Sigmoid colon (tissue), 7 donors: ENCODE measurements around the gene PNN. TPM values are rescaled to one million over a fixed set of nuclear protein-coding genes. Genes with fewer than 3 reads are reported as not detected.
A peak's percentile ranks its signal among the peaks of the same experiment; 100 is the strongest.
"Not testable (repeated sequence)": the region's sequence is repeated elsewhere in the genome, so short reads cannot be mapped to it uniquely, and the experiment has no call there.

Source experiments
- DNase-seq: peaks from one replicate; pipeline ENCODE4 v3.0.0-alpha.2; 2019
- H3K27ac ChIP-seq, 4 donors: fragments of 200-600 bp; sonication (generic); one replicate each; pipeline ENCODE4 v1.5.1; 2016 to 2019; ENCODE audit warnings: mild to moderate bottlenecking in 1 of 4
- H3K27me3 ChIP-seq, 3 donors: fragments of 200-600 bp; sonication (generic); one replicate each; pipeline ENCODE4 v1.5.1; 2019; ENCODE audit warnings: mild to moderate bottlenecking in 1 of 3
- H3K36me3 ChIP-seq, 4 donors: fragments of 200-600 bp; sonication (generic); one replicate each; pipeline ENCODE4 v1.5.1; 2016 to 2019
- H3K4me1 ChIP-seq, 4 donors: fragments of 200-600 bp; sonication (generic); one replicate each; pipeline ENCODE4 v1.5.1; 2017 to 2019
- H3K4me3 ChIP-seq, 4 donors: fragments of 200-600 bp; sonication (generic); one replicate each; pipeline ENCODE4 v1.5.1; 2017 to 2019; ENCODE audit warnings: mild to moderate bottlenecking in 2 of 4, moderate library complexity in 1 of 4
- H3K9me3 ChIP-seq, 4 donors: fragments of 200-600 bp in 3 of 4; sonication (generic) in 3 of 4; one replicate each; pipeline versions ENCODE4 v1.5.1 to v1.6.1; 2013 to 2019
- CTCF ChIP-seq, 4 experiments: fragments of 450-650 bp in 3 of 4; fragments of 200-600 bp in 1 of 4; IDR thresholded peaks; one replicate each; pipeline ENCODE4 v1.5.1; 2016 to 2019; ENCODE audit warnings: antibody characterized with exemption in 4 of 4, mild to moderate bottlenecking in 3 of 4, moderate library complexity in 2 of 4
- EP300 ChIP-seq, 4 donors: sonication (generic); formaldehyde crosslinking; IDR thresholded peaks; one replicate each; pipeline ENCODE4 v1.6.1; 2017; ENCODE audit warnings: antibody characterized with exemption in 4 of 4
- POLR2A ChIP-seq, 2 donors: fragments of 450-650 bp; IDR thresholded peaks; one replicate each; pipeline ENCODE4 v1.6.1; 2016; ENCODE audit warnings: antibody characterized with exemption in 2 of 2, mild to moderate bottlenecking in 2 of 2, moderate library complexity in 2 of 2
- POLR2AphosphoS5 ChIP-seq, 4 donors: sonication (generic); formaldehyde crosslinking; IDR thresholded peaks; one replicate each; pipeline ENCODE4 v1.6.1; 2017; ENCODE audit warnings: antibody characterized with exemption in 4 of 4
- WGBS, 2 donors: extraction: QIAGEN DNeasy Blood & Tissue Kit; methylation state at CpG; one replicate each; pipeline ENCODE4 v1.1.7; 2013; 5-methylcytosine and 5-hydroxymethylcytosine counted together
- intact Hi-C: fragments of 100-400 bp; cut with DNase I; formaldehyde crosslinking; loops from one replicate; pipeline ENCODE4 v1.15.1; 2023
- polyA plus RNA-seq, 3 donors: library from polyadenylated mRNA; stranded (reverse); fragments of 200-250 nt; gene quantifications; one replicate each; pipeline ENCODE4 v1.2.3, GENCODE V29; 2013
- total RNA-seq, 4 donors: library from RNA; depleted of rRNA; stranded (reverse); fragments of >200 nt; gene quantifications; one replicate each; pipeline ENCODE4 v1.1.0, GENCODE V29; 2016
- donor health status: healthy with polysubstance abuse.
- donor health status: Bipolar disorder and iron deficiency.
- donor health status: healthy.

PNN gene
- total and polyA plus RNA-seq, 7 donors = 12.0 to 65.9 (median 37.2) TPM

GRCh38 chr14:39160494-39160893 lies 14.6 kb upstream of the PNN start:
- no peaks in the 10 kb centered on the region for H3K9me3 ChIP-seq
- DNase-seq = no peak
- no peaks in the 10 kb centered on the region for H3K27me3 ChIP-seq
- WGBS, 2 donors = 98 to 100% methylated on average over 1 of the region's 1 CpG
- intact Hi-C loops = no loop called here
- no peak overlapping the region for H3K27ac ChIP-seq
- H3K4me3 ChIP-seq = no peak overlapping the region
- TF ChIP-seq EP300 (IDR thresholded peaks at IDR 0.05) (no peak), POLR2A (IDR thresholded peaks at IDR 0.05) (no peak), CTCF (IDR thresholded peaks at IDR 0.05) (no peak), POLR2AphosphoS5 (IDR thresholded peaks at IDR 0.05) (no peak)
- peaks cover 0 to 65% (median 20%) of the 10 kb centered on the region in 4 donors for H3K36me3 ChIP-seq
- peaks cover 0 to 4% (median 0%) of the 10 kb centered on the region in 4 donors for H3K4me1 ChIP-seq

DNA sequence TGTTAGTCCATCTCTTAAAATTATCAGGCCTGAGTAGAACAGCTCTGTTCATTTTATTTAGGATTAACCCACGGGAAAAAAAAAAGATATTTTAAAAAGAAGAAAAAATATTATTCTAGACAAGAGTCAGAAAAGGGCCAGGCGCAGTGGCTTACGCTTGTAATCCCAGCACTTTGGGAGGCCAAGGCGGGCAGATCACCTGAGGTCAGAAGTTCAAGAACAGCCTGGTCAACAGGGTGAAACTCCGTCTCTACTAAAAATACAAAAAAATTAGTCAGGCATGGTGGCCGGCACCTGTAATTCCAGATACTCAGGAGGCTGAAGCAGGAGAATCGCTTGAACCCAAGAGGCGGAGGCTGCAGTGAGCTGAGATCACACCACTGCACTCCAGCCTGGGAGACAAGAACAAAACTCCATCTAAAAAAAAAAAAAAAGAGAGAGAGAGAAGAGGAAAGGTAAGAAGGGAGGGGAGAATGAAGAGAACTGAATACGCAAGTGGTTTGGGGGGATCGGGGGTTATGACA lies 7.2 kb upstream of the PNN start:
- intact Hi-C loops, H3K4me3 ChIP-seq, DNase-seq, H3K27me3 ChIP-seq, H3K36me3 ChIP-seq, H3K9me3 ChIP-seq, H3K27ac ChIP-seq: not testable (repeated sequence)
- 90 to 93% methylated on average over 10 of the region's 10 CpGs for WGBS, 2 donors
- peaks cover 0 to 39% (median 28%) of the 10 kb centered on the region in 4 donors for H3K4me1 ChIP-seq

- intact Hi-C loops = no loop called here
- TF ChIP-seq POLR2A (IDR thresholded peaks at IDR 0.05) (no peak), CTCF (IDR thresholded peaks at IDR 0.05) (no peak), EP300 (IDR thresholded peaks at IDR 0.05) (no peak), POLR2AphosphoS5 (IDR thresholded peaks at IDR 0.05) (no peak)
- Histone ChIP-seq H3K27ac (no peak overlapping the region), H3K36me3 (no peaks in the 10 kb centered on the region), H3K9me3 (no peaks in the 10 kb centered on the region), H3K4me3 (peak overlapping the region in 2 of 4 donors; percentile 85 to 87), H3K27me3 (no peaks in the 10 kb centered on the region), H3K4me1 (peaks cover 0 to 39% (median 28%) of the 10 kb centered on the region in 4 donors)
- DNase-seq = no peak
- WGBS, 2 donors = 67 to 83% methylated on average over 4 of the region's 4 CpGs
Observed at GRCh38 chr14:39168591-39168990, 6.5 kb upstream of the PNN start.

DNA sequence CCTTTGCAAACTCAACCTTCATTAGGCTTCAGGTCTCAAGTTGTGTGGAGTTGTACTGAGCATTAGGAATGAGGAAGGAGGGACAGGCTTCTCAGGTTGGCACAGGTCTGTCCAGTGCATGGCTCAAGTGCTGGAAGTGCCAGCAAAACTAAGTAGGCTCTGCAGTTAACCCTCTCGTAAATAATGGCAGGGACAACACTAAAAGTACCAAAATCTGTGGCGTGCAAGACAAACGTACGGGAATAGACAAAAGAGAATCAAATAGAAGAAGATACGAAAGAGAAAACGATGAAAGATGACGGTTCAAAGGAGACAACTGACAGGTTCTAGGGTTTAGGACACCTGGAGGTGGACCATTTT lies 5.5 kb upstream of the PNN start:
- peaks cover 0 to 39% (median 28%) of the 10 kb centered on the region in 4 donors for H3K4me1 ChIP-seq
- 0 to 1% methylated on average over 7 of the region's 7 CpGs for WGBS, 2 donors

DNA sequence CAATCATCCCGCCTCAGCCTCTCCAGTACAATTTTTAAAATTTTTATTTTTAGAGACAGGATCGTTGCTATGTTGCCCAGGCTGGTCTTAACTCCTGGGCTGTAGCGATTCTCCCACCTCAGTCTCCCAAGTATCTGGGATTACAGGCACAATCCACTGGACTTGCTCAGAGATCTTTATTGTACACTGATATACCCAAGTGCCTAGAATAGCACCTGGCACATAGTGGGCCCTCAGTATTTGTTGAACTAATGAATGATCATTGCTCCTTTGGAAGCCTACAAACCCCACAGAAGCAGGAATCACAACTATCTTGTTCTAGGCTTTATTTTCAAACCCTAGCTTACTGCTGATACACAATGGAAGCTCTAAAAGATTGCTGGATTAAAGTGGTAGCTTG lies 1.9 kb upstream of the PNN start:
- peaks cover 6 to 21% (median 15%) of the 10 kb centered on the region in 4 donors for H3K36me3 ChIP-seq
- 83 to 91% methylated on average over 3 of the region's 3 CpGs for WGBS, 2 donors
- no peak for DNase-seq
- TF ChIP-seq POLR2AphosphoS5 (IDR thresholded peaks at IDR 0.05) (no peak), CTCF (IDR thresholded peaks at IDR 0.05) (no peak), POLR2A (IDR thresholded peaks at IDR 0.05) (no peak), EP300 (IDR thresholded peaks at IDR 0.05) (no peak)
- H3K4me3 ChIP-seq = no peak overlapping the region
- intact Hi-C loops = loop anchor here (10.0 kb wide), 1 partner anchor 192 kb away; no protein-coding TSS in a partner anchor
- H3K27ac ChIP-seq = peak overlapping the region in 1 of 4 donors; percentile 93
- H3K9me3 ChIP-seq = no peaks in the 10 kb centered on the region
- no peaks in the 10 kb centered on the region for H3K27me3 ChIP-seq
- peaks cover 0 to 42% (median 33%) of the 10 kb centered on the region in 4 donors for H3K4me1 ChIP-seq

More for the DNA sequence above, 5.5 kb upstream of the PNN start:
- intact Hi-C loops = no loop called here
- TF ChIP-seq CTCF (IDR thresholded peaks at IDR 0.05) = no peak
- TF ChIP-seq POLR2A (IDR thresholded peaks at IDR 0.05) = no peak
- TF ChIP-seq POLR2AphosphoS5 (IDR thresholded peaks at IDR 0.05) = no peak
- TF ChIP-seq EP300 (IDR thresholded peaks at IDR 0.05) = no peak
- Histone ChIP-seq H3K27ac (peak overlapping the region; percentile 94 to 97 (median 96)), H3K27me3 (no peaks in the 10 kb centered on the region), H3K9me3 (no peaks in the 10 kb centered on the region), H3K36me3 (no peaks in the 10 kb centered on the region), H3K4me3 (peak overlapping the region; percentile 68 to 87 (median 82))
- no peak for DNase-seq
